GM12872 (cell line): ENCODE data around the gene COBLL1.

ENCODE experiments used
- TF ChIP-seq, protein P1 (sequence below): IDR thresholded peaks from 3 replicates; pipeline ENCODE4 v1.5.1; 2011; ENCODE audit warnings: low read depth, mild to moderate bottlenecking, low read length, moderate library complexity; ENCODE audit not compliant: insufficient read depth

The COBLL1 gene

DNA sequence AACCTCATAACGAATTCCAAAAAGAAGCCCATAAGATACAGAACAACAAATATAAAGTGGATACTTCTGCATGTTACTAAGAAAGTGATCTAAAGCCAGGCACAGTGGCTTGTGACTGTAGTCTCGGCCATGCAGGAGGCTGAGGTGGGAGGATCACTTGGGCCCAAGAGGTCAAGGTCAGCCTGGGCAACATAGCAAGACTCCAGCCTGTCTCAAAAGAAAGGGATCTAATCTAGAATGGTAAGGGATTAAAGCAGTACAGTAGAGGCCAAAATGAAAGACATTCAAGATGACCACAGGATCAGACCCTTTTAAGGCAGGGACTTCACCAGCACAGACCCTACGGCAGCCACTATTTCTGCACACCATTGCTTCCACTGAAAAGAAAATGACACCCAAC lies 3.8 kb downstream of the COBLL1 start:
- TF ChIP-seq, protein P1, sequence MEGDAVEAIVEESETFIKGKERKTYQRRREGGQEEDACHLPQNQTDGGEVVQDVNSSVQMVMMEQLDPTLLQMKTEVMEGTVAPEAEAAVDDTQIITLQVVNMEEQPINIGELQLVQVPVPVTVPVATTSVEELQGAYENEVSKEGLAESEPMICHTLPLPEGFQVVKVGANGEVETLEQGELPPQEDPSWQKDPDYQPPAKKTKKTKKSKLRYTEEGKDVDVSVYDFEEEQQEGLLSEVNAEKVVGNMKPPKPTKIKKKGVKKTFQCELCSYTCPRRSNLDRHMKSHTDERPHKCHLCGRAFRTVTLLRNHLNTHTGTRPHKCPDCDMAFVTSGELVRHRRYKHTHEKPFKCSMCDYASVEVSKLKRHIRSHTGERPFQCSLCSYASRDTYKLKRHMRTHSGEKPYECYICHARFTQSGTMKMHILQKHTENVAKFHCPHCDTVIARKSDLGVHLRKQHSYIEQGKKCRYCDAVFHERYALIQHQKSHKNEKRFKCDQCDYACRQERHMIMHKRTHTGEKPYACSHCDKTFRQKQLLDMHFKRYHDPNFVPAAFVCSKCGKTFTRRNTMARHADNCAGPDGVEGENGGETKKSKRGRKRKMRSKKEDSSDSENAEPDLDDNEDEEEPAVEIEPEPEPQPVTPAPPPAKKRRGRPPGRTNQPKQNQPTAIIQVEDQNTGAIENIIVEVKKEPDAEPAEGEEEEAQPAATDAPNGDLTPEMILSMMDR = no peak

DNA sequence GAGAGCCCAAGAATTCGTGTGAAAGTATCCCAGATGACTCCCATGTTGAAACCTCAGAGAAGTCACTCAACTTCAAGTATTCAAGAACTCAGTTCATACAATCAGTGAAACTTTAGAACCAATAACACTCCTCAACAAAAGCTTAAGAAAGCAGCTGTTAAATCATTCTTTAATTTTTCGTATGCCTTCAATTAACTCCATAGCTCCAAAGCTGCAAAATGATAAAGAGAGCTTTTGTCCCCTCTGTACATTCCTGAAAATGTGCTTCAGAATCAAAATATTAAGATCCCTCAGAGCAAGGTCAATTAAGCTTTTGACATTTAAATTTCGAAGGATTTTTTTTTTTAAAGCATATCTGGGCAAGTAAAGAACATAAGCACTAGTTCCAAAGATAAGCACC lies 4.7 kb downstream of the COBLL1 start:
- TF ChIP-seq, protein P1 = no peak

DNA sequence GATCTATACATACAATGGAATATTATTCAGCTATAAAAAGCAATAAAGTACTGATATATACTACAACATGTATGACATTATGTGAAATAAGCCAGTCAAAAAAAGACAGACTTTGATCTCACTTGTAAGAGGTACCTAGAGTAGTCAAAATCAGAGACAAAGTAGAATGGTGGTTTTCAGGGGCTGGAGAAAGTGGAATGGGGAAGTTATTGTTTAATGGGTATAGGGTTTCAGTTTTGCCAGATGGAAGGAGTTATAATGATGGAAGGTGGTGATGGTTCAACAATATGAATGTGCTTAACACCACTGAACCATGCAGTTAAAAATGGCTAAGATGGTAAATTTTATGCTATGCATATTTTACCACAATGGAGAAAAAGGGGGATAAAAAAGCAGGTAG lies 6.3 kb downstream of the COBLL1 start:
- TF ChIP-seq, protein P1 = no peak

DNA sequence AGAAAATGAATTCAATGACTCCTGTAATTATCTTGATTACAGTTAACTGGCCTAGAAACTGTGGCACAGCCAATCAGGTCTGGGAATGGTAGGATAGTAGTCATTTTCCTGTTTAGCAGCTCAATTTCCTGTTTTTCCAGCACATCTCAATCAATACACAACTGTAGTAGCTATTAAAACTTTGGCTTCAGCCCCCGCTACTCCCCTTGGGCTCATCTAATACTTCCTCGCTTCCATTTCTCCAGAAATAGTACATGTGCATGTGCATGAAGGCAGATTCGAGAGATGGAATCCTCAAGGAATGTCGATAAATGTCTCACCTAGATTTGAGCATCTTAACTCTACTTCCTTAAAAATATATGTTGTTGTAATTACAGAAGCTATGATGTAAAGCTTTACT lies 9.7 kb downstream of the COBLL1 start:
- TF ChIP-seq, protein P1 = no peak

DNA sequence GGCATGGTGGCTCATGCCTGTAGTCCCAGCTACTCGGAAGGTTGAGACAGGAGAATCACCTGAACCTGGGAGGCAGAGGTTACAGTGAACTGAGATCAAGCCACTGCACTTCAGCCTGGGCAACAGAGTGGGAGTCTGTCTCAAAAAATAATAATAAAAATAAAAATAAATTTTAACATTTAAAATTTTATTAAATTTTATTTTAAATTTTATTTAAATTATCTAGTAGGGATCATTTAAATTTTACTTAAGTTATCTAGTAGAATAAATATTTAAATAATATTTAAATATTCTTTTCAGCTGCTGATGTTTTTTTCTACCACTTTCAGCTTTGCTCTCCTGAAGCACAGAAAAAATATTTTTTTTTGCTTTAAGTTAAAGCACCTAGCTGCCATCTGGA lies 10.4 kb downstream of the COBLL1 start:
- TF ChIP-seq, protein P1 = no peak

DNA sequence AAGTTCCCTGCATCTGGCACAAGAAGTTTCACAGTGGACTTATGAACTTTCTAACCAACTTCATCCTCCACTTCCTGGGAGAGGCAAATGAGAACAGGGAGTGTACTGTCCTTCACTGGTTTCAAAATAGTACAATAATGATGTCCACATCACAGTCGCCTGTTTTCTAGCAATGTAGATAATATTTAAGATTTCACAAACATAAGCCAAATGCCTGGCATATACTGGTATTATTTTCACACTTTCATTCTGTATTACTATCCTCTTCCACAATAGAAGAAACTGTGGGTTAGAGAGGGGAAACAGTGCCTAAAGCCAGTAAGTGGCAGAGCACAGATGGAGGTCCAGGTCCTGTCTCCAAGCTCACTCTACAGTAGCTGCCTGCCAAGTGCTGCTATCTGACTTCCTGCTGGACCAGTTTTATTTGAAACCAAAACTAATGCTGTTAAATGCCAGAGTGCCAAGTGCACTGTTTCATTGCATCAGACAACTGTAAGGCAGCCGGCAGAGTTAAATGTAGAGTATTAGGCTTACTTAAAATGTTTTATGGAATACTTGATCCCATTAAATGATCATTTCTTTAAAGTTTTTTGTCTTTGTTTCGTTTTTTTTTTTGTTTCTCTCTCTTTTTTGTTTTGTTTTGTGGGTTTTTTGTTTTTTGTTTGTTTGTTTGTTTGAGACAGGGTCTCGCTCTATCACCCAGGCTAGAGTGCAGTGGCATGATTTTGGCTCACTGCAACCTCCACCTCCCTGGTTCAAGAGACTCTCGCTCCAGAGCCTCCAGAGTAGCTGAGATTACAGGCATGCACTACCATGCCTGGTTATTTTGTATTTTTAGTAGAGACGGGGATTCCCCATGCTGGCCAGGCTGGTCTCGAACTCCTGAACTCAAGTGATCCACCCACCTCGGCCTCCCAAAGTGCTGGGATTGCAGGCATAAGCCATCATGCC lies 15.1 kb downstream of the COBLL1 start:
- TF ChIP-seq, protein P1 = no peak

DNA sequence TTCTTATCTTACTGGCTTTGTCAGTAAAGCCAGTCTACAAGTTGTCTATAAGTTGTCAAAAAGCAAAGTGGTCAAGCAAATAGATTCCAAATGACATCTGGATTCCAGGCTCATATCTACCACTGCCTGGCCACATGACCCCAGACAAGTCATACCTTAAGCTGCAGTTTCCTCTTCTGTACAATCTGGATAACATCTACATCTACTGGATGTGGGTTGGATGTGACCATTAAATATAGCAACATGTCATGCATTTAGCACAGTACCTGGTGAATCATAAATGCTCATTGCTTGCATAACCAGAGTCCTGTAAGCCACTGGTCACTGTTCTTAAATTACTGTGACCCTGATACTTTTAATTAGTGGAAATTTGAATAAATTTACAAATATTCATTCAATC lies 16.8 kb downstream of the COBLL1 start:
- TF ChIP-seq, protein P1 = no peak
